ENCODE data around the gene SMG6. TPM values are rescaled to one million over a fixed set of nuclear protein-coding genes. Genes with fewer than 3 reads are reported as not detected.

The SMG6 gene
- total and polyA plus RNA-seq, 2 donors (not counting 3 experiments of a cell fraction or from before 2014, with no cell fraction given) = 40.1 to 42.2 TPM

DNA sequence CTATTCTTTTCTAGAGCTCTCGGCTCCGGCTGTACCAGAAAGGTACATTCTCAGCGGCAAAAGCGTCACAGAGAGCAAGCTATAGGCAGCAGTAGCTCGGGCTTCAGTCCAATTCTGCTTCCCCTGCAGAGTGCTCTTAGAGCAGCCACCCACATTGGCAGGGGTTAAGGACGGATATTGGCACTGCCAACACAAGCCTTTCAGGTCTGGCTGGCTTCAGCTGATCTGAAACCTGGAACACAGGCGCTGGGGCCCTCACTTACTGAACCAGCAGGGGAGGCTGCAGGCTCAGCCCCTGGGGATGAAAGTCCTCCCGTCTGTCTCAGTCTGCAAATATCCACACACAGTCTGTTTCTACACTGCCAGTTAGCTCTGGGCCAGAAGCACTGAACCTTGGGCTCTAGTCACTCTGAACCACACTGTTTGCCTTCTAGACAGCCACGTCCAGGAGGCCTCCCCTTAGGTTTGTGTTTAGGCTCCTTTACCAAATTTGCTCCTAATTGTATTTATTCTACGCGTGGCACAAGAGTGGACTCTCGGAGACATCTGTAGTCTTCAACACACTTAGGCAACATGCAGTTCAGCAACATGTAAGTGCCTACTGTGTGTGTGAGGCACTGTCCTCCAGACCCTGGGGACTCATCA, 208.6 kb downstream of the SMG6 start:
- Histone ChIP-seq H4K20me1 (replicated peaks; ENCODE audit: control insufficient read depth, extremely low read depth, insufficient read depth, low read length) (no peaks in the 10 kb centered on the region), H3K4me1 (ENCODE audit: control insufficient read depth, extremely low read depth, insufficient read depth, low read length) (peaks cover 15% of the 10 kb centered on the region), H3K79me2 (ENCODE audit: control insufficient read depth, insufficient read depth, low read length) (no peaks in the 10 kb centered on the region), H3K4me3 (replicated peaks in 1 of 3; ENCODE audit: insufficient read depth in 1 of 3, low read depth in 1 of 3, low read length in 3 of 3) (no peak overlapping the region), H3K9me1 (replicated peaks; ENCODE audit: control insufficient read depth, extremely low read depth, insufficient read depth, low read length) (no peaks in the 10 kb centered on the region), H2AFZ (ENCODE audit: low read depth, low read length) (no peak overlapping the region), H3K9ac (replicated peaks; ENCODE audit: extremely low read depth, insufficient read depth, low read length) (no peak overlapping the region), H3K9me3 (replicated peaks; ENCODE audit: control insufficient read depth, insufficient read depth, low read length) (no peaks in the 10 kb centered on the region), H3K27ac (ENCODE audit: insufficient read depth, low read depth, low read length) (no peak overlapping the region), H3K4me2 (ENCODE audit: insufficient read depth, low read length) (no peak overlapping the region), H3K36me3 (ENCODE audit: control insufficient read depth in 2 of 2, extremely low read depth in 1 of 2, insufficient read depth in 2 of 2, low read length in 2 of 2) (no peaks in the 10 kb centered on the region), H3K27me3 (ENCODE audit: control insufficient read depth in 2 of 2, insufficient read depth in 2 of 2, low read length in 2 of 2) (no peaks in the 10 kb centered on the region)
- POLR2A ChIA-PET = no interaction called here
- dilution Hi-C loops (cut with MboI; ENCODE audit: extremely low pct_ligation_motif_present, low sequenced_read_pairs) (no loop called here), intact Hi-C loops (cut with micrococcal nuclease) (loop anchor here (1.0 kb wide), 1 partner anchor 149 kb away; no protein-coding TSS in a partner anchor)
- DNase-seq (ENCODE audit: low read depth, low spot score) = peak; percentile 78
- FAIRE-seq = no peak
- no peak for TF ChIP-seq JUN (IDR thresholded peaks at IDR 0.05; ENCODE audit: borderline replicate concordance, insufficient read depth, insufficient read length, low read depth)
- TF ChIP-seq, protein P1, sequence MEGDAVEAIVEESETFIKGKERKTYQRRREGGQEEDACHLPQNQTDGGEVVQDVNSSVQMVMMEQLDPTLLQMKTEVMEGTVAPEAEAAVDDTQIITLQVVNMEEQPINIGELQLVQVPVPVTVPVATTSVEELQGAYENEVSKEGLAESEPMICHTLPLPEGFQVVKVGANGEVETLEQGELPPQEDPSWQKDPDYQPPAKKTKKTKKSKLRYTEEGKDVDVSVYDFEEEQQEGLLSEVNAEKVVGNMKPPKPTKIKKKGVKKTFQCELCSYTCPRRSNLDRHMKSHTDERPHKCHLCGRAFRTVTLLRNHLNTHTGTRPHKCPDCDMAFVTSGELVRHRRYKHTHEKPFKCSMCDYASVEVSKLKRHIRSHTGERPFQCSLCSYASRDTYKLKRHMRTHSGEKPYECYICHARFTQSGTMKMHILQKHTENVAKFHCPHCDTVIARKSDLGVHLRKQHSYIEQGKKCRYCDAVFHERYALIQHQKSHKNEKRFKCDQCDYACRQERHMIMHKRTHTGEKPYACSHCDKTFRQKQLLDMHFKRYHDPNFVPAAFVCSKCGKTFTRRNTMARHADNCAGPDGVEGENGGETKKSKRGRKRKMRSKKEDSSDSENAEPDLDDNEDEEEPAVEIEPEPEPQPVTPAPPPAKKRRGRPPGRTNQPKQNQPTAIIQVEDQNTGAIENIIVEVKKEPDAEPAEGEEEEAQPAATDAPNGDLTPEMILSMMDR (IDR thresholded peaks at IDR 0.05; ENCODE audit: extremely low read depth in 1 of 2, insufficient read depth in 1 of 2, low read depth in 1 of 2, low read length in 2 of 2) = peak; percentile 39 to 77
- CTCF ChIA-PET = interaction anchor here (0.6 to 4.0 kb wide), 31 partner anchors 12 to 188 kb away, joined by 3 to 93 read pairs (median 6); no protein-coding TSS in a partner anchor
- BruUV-seq (replicated peaks) = no TSS peak

DNA sequence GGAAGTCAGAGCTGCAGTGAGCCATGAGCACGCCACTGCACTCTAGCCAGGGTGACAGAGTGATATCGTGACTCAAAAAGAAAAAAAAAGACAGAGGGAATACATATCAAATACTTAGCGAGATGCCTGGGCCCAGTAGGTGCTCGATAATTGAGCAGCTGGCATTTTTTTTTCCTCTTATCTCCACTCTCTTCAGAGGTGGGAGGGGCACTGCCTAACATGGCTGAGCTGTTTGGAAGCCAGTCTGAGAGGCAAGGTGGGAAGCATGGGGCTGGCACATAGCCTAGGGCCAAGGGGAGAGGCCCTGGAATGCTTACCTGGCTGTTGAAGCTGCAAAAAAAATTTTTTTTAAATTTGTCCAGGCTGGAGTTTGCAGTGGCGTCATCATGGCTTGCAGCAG, 210.2 kb downstream of the SMG6 start:
- Histone ChIP-seq H3K27ac (ENCODE audit: insufficient read depth, low read depth, low read length) (no peak overlapping the region), H3K36me3 (ENCODE audit: control insufficient read depth in 2 of 2, extremely low read depth in 1 of 2, insufficient read depth in 2 of 2, low read length in 2 of 2) (no peaks in the 10 kb centered on the region), H3K4me1 (ENCODE audit: control insufficient read depth, extremely low read depth, insufficient read depth, low read length) (peaks cover 30% of the 10 kb centered on the region), H3K9me1 (replicated peaks; ENCODE audit: control insufficient read depth, extremely low read depth, insufficient read depth, low read length) (no peaks in the 10 kb centered on the region), H3K79me2 (ENCODE audit: control insufficient read depth, insufficient read depth, low read length) (no peaks in the 10 kb centered on the region), H3K4me2 (ENCODE audit: insufficient read depth, low read length) (no peak overlapping the region), H3K9ac (replicated peaks; ENCODE audit: extremely low read depth, insufficient read depth, low read length) (no peak overlapping the region), H3K9me3 (replicated peaks; ENCODE audit: control insufficient read depth, insufficient read depth, low read length) (no peaks in the 10 kb centered on the region), H2AFZ (ENCODE audit: low read depth, low read length) (no peak overlapping the region), H3K4me3 (replicated peaks in 1 of 3; ENCODE audit: insufficient read depth in 1 of 3, low read depth in 1 of 3, low read length in 3 of 3) (no peak overlapping the region), H3K27me3 (ENCODE audit: control insufficient read depth in 2 of 2, insufficient read depth in 2 of 2, low read length in 2 of 2) (no peaks in the 10 kb centered on the region), H4K20me1 (replicated peaks; ENCODE audit: control insufficient read depth, extremely low read depth, insufficient read depth, low read length) (no peaks in the 10 kb centered on the region)
- ChIA-PET POLR2A (no interaction called here), CTCF (interaction anchor here (0.9 to 4.0 kb wide), 4 partner anchors 29 to 152 kb away, joined by 3 to 93 read pairs (median 4); no protein-coding TSS in a partner anchor)
- intact Hi-C loops (cut with micrococcal nuclease) = no loop called here
- FAIRE-seq = no peak
- TF ChIP-seq POLR2A (IDR thresholded peaks at IDR 0.05; ENCODE audit: low read depth, low read length) (no peak), FOS (IDR thresholded peaks at IDR 0.05; ENCODE audit: borderline replicate concordance, insufficient read depth, low read length) (no peak), POLR2AphosphoS5 (IDR thresholded peaks at IDR 0.05; ENCODE audit: insufficient read depth, low read depth, low read length) (no peak), GATA2 (IDR thresholded peaks at IDR 0.05; ENCODE audit: insufficient read depth, insufficient read length, low read depth, low read length) (no peak), EZH2 (IDR thresholded peaks at IDR 0.05; ENCODE audit: borderline replicate concordance, low read depth, low read length, severe bottlenecking) (no peak), MYC (IDR thresholded peaks at IDR 0.05; ENCODE audit: low read depth, low read length) (no peak), JUN (IDR thresholded peaks at IDR 0.05; ENCODE audit: borderline replicate concordance, insufficient read depth, insufficient read length, low read depth) (no peak)
- TF ChIP-seq, protein P2, sequence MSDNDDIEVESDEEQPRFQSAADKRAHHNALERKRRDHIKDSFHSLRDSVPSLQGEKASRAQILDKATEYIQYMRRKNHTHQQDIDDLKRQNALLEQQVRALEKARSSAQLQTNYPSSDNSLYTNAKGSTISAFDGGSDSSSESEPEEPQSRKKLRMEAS (IDR thresholded peaks at IDR 0.05; ENCODE audit: insufficient read depth, insufficient read length) = no peak
- TF ChIP-seq, protein P1 (IDR thresholded peaks at IDR 0.05; ENCODE audit: extremely low read depth in 1 of 2, insufficient read depth in 1 of 2, low read depth in 1 of 2, low read length in 2 of 2) = no peak
- no peak for DNase-seq (ENCODE audit: low read depth, low spot score)
- dilution Hi-C loops (cut with MboI; ENCODE audit: extremely low pct_ligation_motif_present, low sequenced_read_pairs) = no loop called here
- BruUV-seq (replicated peaks) = no TSS peak
